Keratinocyte (primary cell): ENCODE data around the gene DBNDD2.

ENCODE experiments used
- EZH2 ChIP-seq: IDR thresholded peaks from one replicate; pipeline ENCODE4 v1.6.1; 2012; ENCODE audit warnings: inconsistent platforms, mild to moderate bottlenecking, low read length, moderate library complexity
- TF ChIP-seq, protein P1 (sequence below), 3 experiments: IDR thresholded peaks in 1 of 3; conservative IDR thresholded peaks in 1 of 3; optimal IDR thresholded peaks in 1 of 3; 2 replicates in 2 of 3; 3 replicates in 1 of 3; pipeline versions ENCODE3 to v1.5.1; 2011; ENCODE audit warnings: low read length in 3 of 3, mild to moderate bottlenecking in 3 of 3, moderate library complexity in 2 of 3, control low read depth in 1 of 3, inconsistent platforms in 1 of 3; ENCODE audit not compliant: insufficient read depth in 2 of 3; ENCODE audit errors: extremely low read depth in 1 of 3

DNA sequence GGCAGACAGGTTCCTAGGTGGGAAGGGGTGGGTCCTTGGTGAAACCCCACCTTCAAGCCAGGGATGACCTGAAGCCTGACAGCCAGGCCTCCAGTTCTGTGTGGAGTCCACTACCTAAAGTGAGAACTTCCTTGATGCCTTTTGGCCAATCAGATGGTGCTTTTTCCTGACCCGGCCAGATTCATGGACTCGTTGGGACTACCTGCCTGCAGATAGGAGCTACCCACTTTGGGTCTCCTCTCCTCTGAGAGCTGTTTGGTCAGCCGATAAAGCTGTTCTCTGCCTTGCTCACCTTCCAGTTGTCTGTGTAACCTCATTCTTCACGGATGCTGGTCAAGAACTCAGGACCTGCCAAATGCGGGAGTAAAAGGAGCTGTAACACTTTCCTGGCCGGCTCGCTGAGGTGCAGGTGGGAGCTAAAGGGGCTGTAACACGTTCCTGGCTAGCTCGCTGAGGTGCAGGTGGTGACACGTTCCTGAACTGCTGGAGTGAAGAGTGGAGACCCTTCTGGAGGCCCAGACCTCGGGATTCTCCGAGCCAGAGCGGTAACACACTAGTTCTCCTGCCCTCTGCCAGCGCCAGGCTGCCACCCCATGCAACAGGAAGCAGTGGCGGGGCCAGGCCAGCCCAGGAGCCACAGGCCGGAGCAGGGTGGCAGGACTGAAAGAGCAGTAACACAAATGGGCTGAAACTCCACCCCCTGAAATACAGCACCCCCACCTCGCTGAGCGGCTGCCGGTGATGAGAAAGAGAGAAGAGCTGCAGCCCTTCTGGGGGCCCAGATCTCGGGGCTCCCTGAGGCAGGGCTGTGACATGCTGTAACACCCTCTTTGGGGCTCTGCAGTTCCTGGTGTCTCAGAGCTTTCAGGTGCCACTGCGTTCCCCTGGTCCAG is 13.6 kb upstream of the DBNDD2 start:
- no peak for TF ChIP-seq EZH2
- TF ChIP-seq, protein P1, sequence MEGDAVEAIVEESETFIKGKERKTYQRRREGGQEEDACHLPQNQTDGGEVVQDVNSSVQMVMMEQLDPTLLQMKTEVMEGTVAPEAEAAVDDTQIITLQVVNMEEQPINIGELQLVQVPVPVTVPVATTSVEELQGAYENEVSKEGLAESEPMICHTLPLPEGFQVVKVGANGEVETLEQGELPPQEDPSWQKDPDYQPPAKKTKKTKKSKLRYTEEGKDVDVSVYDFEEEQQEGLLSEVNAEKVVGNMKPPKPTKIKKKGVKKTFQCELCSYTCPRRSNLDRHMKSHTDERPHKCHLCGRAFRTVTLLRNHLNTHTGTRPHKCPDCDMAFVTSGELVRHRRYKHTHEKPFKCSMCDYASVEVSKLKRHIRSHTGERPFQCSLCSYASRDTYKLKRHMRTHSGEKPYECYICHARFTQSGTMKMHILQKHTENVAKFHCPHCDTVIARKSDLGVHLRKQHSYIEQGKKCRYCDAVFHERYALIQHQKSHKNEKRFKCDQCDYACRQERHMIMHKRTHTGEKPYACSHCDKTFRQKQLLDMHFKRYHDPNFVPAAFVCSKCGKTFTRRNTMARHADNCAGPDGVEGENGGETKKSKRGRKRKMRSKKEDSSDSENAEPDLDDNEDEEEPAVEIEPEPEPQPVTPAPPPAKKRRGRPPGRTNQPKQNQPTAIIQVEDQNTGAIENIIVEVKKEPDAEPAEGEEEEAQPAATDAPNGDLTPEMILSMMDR (optimal IDR thresholded peaks at IDR 0.05 in 1 of 3, IDR thresholded peaks at IDR 0.05 in 1 of 3, conservative IDR thresholded peaks at IDR 0.05 in 1 of 3; ENCODE audit: extremely low read depth in 1 of 3, insufficient read depth in 2 of 3, low read length in 3 of 3), result no peak
